LoVo (cell line): ENCODE measurements around the gene SPATS2L.

Experiments
- DNase-seq: peaks from one replicate; pipeline ENCODE4 v3.0.0-alpha.2; 2016; ENCODE audit warnings: low spot score

The SPATS2L gene

DNA sequence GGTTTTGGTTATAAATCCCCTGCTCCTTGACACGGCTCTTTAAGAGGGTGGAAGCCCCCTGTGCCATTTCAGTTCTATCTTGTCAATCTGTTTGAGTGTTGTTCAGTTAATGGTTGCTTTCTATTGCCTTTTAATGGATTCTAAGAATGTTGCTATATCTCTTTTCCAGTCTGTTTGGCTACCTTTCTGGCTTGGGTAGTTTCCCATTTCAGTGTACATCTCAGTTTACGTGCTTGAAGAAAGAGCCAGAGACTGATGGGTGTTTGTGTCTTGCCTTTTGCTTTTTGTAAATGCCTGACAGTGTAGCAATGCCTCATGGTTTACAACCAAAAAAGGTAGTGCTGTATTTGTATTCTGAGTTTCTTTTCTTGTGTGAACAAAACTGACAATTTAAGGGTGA is 45.3 kb downstream of the SPATS2L start:
- no peak for DNase-seq

- DNase-seq = no peak
These were observed 46.1 kb downstream of the SPATS2L start for GRCh38 chr2:200352636-200353035.

- DNase-seq = no peak
These were observed 46.6 kb downstream of the SPATS2L start for GRCh38 chr2:200353120-200353519.

DNA sequence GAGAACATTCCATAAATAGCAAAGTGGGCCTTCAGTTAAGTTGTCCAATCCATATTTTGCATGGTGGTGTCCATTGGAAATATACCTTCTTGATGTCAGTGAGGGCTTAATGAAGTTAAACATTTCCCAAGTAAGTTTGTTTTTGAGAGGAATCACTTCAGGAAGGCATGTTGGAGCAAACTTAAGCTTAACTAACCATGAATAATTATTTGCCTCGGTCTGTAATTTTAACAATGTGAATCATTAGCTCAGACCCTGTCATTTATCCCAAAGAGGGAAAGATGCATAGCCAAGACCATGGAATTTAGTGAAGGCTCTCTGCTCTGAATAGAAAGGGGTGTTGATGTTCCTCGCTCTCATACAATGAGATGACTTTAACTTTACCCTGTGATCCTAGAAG is 47.4 kb downstream of the SPATS2L start:
- no peak for DNase-seq

- DNase-seq = no peak
These were observed 48.6 kb downstream of the SPATS2L start for GRCh38 chr2:200354833-200355751.

DNA sequence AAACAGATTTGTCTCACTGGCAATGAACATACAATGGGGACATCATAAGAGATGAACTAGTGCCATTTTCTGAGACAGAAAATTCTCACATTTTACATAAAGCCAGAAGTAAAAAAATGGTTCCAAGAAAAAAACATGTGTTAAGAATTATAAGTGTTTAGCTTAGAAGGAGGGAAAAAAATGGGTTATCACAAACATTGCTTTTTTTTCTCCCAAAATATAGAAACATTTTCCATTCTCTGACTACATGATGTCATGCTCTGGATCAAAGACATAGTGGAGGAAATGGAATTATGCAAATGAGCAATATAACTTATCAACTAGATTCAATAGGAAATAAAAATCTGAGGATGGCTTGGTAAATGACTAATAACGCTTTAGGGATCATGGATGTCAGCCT is 49.8 kb downstream of the SPATS2L start:
- DNase-seq = no peak

GRCh38 chr2:200356857-200357384 is 50.4 kb downstream of the SPATS2L start:
- no peak for DNase-seq

GRCh38 chr2:200357845-200358244 is 51.4 kb downstream of the SPATS2L start:
- DNase-seq = no peak

- DNase-seq = no peak
These were observed 53.1 kb downstream of the SPATS2L start for GRCh38 chr2:200359552-200359951.

DNA sequence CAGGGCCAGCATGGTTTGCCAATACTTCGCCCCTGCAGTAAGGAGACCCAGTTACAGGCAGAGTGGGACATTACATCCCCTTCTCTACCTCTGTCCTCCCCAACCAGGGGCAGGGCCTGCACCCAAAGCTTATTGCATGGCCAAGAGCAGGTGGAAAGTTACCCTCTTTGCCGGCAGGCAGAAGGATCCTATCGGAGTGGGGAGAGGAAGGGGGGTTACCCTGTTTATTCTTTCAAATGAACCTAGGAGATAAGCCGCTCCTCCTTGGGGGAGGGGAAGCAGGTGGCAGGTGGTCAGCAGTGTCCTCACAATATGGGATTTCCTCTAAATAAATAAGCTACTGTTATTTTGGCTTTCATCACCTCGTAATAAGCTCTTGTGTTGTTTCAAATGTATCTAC is 53.9 kb downstream of the SPATS2L start:
- no peak for DNase-seq

DNA sequence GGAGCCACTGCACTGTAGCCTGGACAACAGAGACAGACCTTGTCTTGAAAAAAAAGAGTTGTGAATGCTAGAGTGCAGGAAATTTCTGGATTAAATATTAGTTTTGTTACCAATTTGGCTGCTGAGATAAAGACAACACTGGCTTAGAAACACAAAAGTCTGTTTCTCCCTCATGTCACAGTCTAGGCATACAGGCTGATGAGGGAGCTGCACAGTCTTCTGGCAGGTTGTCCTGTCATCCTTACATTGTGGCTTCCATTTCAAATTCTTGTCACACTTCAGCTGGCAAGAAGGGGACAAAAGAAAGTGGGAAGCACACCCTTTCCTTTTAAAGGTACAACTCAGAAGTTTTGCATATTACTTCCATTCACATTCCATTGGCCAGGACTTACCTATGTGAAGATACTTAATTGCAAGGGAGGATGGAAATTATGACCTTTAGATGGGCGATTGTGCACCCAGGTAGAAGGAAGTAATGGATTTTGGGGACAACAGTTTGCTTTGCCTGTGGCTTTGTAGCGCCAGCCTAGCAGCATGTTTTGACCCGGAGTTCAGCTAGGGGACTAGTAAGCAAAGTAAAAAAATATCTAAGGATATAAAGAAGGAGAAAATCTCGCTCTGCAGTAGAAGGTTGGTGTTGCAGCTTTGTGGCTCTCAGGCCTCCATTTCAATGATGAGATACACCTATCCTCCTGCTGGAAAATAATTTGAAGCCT is 55.9 kb downstream of the SPATS2L start:
- DNase-seq = no peak

DNA sequence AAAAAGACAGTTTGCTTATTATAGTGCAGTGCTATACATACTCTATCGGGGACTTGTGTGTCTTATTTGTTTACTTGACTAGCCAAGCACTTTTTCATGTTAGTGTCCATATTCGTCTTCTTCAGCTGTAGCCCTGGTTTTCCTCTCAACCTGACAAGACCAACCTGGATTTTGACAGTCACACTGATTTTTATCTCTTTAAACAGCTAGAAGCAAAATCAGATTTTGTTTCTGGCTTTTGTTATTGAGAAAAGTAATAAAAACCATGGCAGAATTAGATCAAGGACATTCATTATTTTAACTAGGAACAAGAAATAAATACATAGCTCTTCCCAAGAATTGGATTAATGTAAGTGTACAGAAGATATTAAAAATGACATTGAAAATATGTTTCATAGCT is 56.8 kb downstream of the SPATS2L start:
- no peak for DNase-seq

- no peak for DNase-seq
These were observed 57.6 kb downstream of the SPATS2L start for GRCh38 chr2:200364142-200364541.

- no peak for DNase-seq
These were observed 58.1 kb downstream of the SPATS2L start for GRCh38 chr2:200364620-200365019.

GRCh38 chr2:200365209-200365608 is 58.7 kb downstream of the SPATS2L start:
- DNase-seq = no peak

DNA sequence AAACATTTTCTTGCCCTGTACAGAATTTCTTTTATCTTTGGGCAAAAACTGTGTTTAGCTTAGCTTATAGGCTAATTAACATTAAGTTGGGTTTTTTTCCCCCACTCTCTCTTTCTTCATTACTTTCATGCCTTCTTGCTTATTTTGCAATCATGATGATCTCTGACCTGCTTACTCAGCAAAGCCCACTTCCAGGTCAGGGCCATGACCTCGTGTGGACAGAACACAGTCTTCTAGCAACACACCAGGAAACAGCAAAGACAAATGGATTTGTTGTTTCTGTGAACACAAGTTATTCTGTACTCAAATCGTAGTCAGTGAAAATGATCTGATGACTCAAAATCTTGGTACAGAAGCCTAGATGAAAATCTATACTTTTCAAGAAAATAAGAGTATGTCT is 60.7 kb downstream of the SPATS2L start:
- no peak for DNase-seq

GRCh38 chr2:200369886-200370285 is 63.4 kb downstream of the SPATS2L start:
- no peak for DNase-seq

DNA sequence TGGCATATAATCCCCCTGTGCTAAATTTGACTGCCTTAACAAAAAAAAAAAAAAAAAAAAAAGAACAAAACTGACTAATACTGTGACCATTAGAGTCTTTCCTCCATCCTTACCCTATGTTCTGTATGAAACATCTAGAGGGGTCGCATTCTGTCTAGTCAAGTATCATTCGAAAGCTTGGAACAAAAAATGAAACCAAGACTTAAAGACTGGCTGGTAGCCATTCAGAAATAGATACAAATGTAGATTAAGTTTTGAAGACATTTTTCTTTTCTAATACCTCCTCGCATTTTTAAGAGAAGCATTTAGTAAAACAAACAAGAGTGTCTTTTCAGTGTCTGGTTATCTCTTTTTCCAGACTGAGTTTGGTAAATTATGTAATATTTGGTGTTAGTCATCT is 66.7 kb downstream of the SPATS2L start:
- DNase-seq = no peak

GRCh38 chr2:200373973-200374416 is 67.5 kb downstream of the SPATS2L start:
- DNase-seq = peak; percentile 65

GRCh38 chr2:200376513-200377354 is 70.2 kb downstream of the SPATS2L start:
- peak; percentile 76 for DNase-seq

GRCh38 chr2:200377355-200378336 is 71.2 kb downstream of the SPATS2L start:
- DNase-seq = peak; percentile 83
